ENCODE results near the gene PLXNA4. TPM values are rescaled to one million over a fixed set of nuclear protein-coding genes. Genes with fewer than 3 reads are reported as not detected.

The PLXNA4 gene
- total RNA-seq, 1 experiment from 2014 or later = 1.0 TPM

DNA sequence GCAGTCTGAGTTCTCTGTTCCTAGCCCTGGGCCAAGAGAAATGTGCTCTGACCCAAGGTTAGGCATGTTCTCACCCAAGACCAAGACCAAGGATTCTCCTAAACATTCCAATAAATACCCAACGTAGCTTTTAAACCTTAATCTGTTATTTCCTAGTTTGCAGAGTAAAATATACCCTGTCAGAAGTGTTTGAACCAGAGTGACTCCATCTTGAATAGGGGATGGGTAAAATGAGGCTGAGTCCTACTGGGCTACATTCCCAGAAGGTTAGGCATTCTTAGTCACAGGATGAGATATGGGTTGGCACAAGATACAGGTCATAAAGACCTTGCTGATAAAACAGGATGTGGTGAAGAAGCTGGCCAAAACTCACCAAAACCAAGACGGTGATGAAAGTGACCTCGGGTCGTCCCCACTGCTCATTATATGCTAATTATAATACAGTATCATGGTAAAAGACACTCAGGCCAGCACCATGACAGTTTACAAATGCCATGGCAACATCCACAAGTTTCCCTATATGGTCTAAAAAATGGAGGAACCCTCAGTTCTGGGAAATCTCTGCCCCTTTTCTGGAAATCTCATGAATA, 27.7 kb downstream of the PLXNA4 start:
- H4K20me1 ChIP-seq (ENCODE audit: insufficient read depth) = no peaks in the 10 kb centered on the region
- no peaks in the 10 kb centered on the region for H3K9me2 ChIP-seq (ENCODE audit: insufficient read depth)
- no peaks in the 10 kb centered on the region for H3K4me1 ChIP-seq (replicated peaks; ENCODE audit: insufficient read depth)
- H3K9me3 ChIP-seq (ENCODE audit: insufficient read depth, low read depth) = no peaks in the 10 kb centered on the region
- H2AFZ ChIP-seq = no peak overlapping the region
- no peak for TF ChIP-seq EZH2 (IDR thresholded peaks at IDR 0.05; ENCODE audit: low read depth)
- TF ChIP-seq, protein P1, sequence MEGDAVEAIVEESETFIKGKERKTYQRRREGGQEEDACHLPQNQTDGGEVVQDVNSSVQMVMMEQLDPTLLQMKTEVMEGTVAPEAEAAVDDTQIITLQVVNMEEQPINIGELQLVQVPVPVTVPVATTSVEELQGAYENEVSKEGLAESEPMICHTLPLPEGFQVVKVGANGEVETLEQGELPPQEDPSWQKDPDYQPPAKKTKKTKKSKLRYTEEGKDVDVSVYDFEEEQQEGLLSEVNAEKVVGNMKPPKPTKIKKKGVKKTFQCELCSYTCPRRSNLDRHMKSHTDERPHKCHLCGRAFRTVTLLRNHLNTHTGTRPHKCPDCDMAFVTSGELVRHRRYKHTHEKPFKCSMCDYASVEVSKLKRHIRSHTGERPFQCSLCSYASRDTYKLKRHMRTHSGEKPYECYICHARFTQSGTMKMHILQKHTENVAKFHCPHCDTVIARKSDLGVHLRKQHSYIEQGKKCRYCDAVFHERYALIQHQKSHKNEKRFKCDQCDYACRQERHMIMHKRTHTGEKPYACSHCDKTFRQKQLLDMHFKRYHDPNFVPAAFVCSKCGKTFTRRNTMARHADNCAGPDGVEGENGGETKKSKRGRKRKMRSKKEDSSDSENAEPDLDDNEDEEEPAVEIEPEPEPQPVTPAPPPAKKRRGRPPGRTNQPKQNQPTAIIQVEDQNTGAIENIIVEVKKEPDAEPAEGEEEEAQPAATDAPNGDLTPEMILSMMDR (conservative IDR thresholded peaks at IDR 0.05) = no peak
- no peak for DNase-seq
- BruUV-seq (replicated peaks) = no TSS peak
- ChIA-PET CTCF (no interaction called here), POLR2A (ENCODE audit: unreplicated experiment) (interaction anchor here (0.7 kb wide), 1 partner anchor 1375 kb away, joined by 3 read pairs; no protein-coding TSS in a partner anchor)
- intact Hi-C loops (cut with micrococcal nuclease; ENCODE audit: unreplicated experiment) = no loop called here
- no peak overlapping the region for H3K4me3 ChIP-seq
- H3K27ac ChIP-seq = no peak overlapping the region
- H3K4me2 ChIP-seq = no peak overlapping the region
- peaks cover 17% of the 10 kb centered on the region for H3K27me3 ChIP-seq (ENCODE audit: insufficient read depth, low read depth)
- H3K79me2 ChIP-seq (ENCODE audit: low read depth) = no peaks in the 10 kb centered on the region
- H3K36me3 ChIP-seq (ENCODE audit: low read depth) = no peaks in the 10 kb centered on the region
- H3F3A ChIP-seq (ENCODE audit: insufficient read depth, low read depth) = no peaks in the 10 kb centered on the region

DNA sequence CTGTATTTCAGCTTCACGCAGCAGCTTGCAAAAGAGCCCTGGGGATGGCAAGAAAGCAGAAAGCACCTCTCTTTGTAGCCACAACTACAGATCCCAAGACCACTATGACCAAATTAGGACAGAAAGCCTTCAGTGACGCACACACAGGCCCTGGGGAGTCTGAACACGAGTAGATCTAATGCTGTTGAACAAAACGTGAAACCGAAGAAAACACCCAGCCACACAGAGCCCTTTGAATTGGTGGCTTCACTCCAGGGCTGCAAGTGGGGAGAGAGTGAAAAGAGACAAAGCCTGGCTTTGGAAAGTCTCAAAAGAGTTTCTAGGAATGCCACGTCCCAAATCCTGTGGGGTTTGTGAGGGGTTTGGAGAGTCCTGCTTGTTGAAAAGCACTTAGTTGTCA, 28.4 kb downstream of the PLXNA4 start:
- Histone ChIP-seq H3K27me3 (ENCODE audit: insufficient read depth, low read depth) (peaks cover 17% of the 10 kb centered on the region), H3K79me2 (ENCODE audit: low read depth) (no peaks in the 10 kb centered on the region), H3K27ac (no peak overlapping the region), H3K4me2 (no peak overlapping the region), H3K36me3 (ENCODE audit: low read depth) (no peaks in the 10 kb centered on the region), H3F3A (ENCODE audit: insufficient read depth, low read depth) (no peaks in the 10 kb centered on the region), H4K20me1 (ENCODE audit: insufficient read depth) (no peaks in the 10 kb centered on the region), H3K9me3 (ENCODE audit: insufficient read depth, low read depth) (no peaks in the 10 kb centered on the region), H3K4me3 (no peak overlapping the region), H3K4me1 (replicated peaks; ENCODE audit: insufficient read depth) (no peaks in the 10 kb centered on the region), H3K9me2 (ENCODE audit: insufficient read depth) (no peaks in the 10 kb centered on the region), H2AFZ (no peak overlapping the region)
- no peak for TF ChIP-seq EZH2 (IDR thresholded peaks at IDR 0.05; ENCODE audit: low read depth)
- TF ChIP-seq, protein P1 (conservative IDR thresholded peaks at IDR 0.05) = no peak
- BruUV-seq (replicated peaks) = no TSS peak
- ChIA-PET POLR2A (ENCODE audit: unreplicated experiment) (interaction anchor here (0.7 kb wide), 1 partner anchor 1374 kb away, joined by 3 read pairs; no protein-coding TSS in a partner anchor), CTCF (no interaction called here)
- intact Hi-C loops (cut with micrococcal nuclease; ENCODE audit: unreplicated experiment) = no loop called here
- no peak for DNase-seq

DNA sequence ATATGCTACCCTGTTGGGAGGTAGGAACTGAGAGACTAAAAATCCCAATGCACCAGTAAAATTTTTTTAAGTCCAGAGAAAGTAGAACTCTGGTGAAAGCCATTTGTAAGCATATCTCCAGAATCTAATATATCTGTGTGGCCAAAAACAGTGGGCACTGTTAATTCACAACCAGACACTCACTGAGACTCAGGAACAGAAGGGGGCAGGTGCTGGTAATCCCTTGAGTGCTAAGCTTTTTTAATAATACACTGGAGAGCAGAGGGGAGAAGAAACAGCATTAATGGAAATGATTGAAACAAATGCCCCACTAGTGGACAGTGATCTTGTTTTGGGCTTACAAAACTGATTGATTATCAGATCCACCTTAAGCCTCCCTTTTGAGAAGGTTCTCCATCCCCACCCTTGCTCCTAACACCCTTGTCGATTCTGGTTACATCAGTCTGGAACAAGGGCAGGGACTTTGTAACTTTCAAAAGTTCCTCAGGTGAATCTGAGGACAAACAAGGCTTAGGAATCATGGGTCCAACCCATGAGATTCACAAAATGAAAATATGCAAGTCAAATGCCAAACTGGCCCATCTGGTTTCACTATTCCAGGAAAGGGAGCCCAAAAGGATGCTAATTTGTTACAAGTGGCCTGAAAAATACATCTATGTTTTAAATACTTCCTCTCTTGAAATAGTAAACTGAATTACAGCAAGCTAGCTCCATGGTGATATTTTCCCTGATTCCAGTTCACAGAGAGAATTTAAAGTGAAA, 29.7 kb downstream of the PLXNA4 start:
- intact Hi-C loops (cut with micrococcal nuclease; ENCODE audit: unreplicated experiment) = no loop called here

More for the DNA sequence above, 29.7 kb downstream of the PLXNA4 start:
- DNase-seq = no peak
- Histone ChIP-seq H3K27ac (no peak overlapping the region), H4K20me1 (ENCODE audit: insufficient read depth) (no peaks in the 10 kb centered on the region), H3K9me3 (ENCODE audit: insufficient read depth, low read depth) (no peaks in the 10 kb centered on the region), H3K4me2 (no peak overlapping the region), H3F3A (ENCODE audit: insufficient read depth, low read depth) (no peaks in the 10 kb centered on the region), H3K4me1 (replicated peaks; ENCODE audit: insufficient read depth) (no peaks in the 10 kb centered on the region), H3K9me2 (ENCODE audit: insufficient read depth) (no peaks in the 10 kb centered on the region), H3K27me3 (ENCODE audit: insufficient read depth, low read depth) (peaks cover 19% of the 10 kb centered on the region), H3K4me3 (no peak overlapping the region), H3K79me2 (ENCODE audit: low read depth) (no peaks in the 10 kb centered on the region), H2AFZ (no peak overlapping the region), H3K36me3 (ENCODE audit: low read depth) (no peaks in the 10 kb centered on the region)
- CTCF ChIA-PET = no interaction called here
- POLR2A ChIA-PET (ENCODE audit: unreplicated experiment) = no interaction called here
- BruUV-seq (replicated peaks) = no TSS peak
- TF ChIP-seq, protein P1 (conservative IDR thresholded peaks at IDR 0.05) = no peak
- no peak for TF ChIP-seq EZH2 (IDR thresholded peaks at IDR 0.05; ENCODE audit: low read depth)

Measured in PC-9 (cell line).